Epithelial cell of prostate (primary cell): ENCODE results near the gene PTX4.

Experiments used
- DNase-seq: peaks from one replicate; pipeline ENCODE4 v3.0.0-alpha.2; 2011; ENCODE audit warnings: low read depth, low spot score
- H3K27ac ChIP-seq: fragments of 450-650 bp; 2 replicates; pipeline ENCODE4 v1.5.1; 2017; ENCODE audit warnings: mild to moderate bottlenecking

Gene PTX4

GRCh38 chr16:1488619-1489018 lies at the start of gene PTX4:
TSS of gene PTX4 (minus strand) at chr16:1488944. CDS start at chr16:1488909, 35 bp downstream.
- DNase-seq, result no peak

GRCh38 chr16:1537763-1538289 lies 49.1 kb upstream of the PTX4 start:
- H3K27ac ChIP-seq, result no peak overlapping the region
- no peak for DNase-seq

More at GRCh38 chr16:1488619-1489018, at the start of gene PTX4:
- H3K27ac ChIP-seq, result no peak within 1 kb of the TSS

GRCh38 chr16:1537138-1537577 lies 48.4 kb upstream of the PTX4 start:
- no peak for DNase-seq
- H3K27ac ChIP-seq, result no peak overlapping the region

- no peak overlapping the region for H3K27ac ChIP-seq
- DNase-seq, result no peak
These were observed 47.9 kb upstream of the PTX4 start for GRCh38 chr16:1536601-1537000.

- no peak for DNase-seq
These were observed 46.9 kb upstream of the PTX4 start for GRCh38 chr16:1535391-1536291.

GRCh38 chr16:1534021-1535020 lies 45.6 kb upstream of the PTX4 start:
- no peak overlapping the region for H3K27ac ChIP-seq
- DNase-seq, result no peak

More at GRCh38 chr16:1535391-1536291, 46.9 kb upstream of the PTX4 start:
- H3K27ac ChIP-seq, result no peak overlapping the region

- no peak for DNase-seq
- no peak within 1 kb of the TSS for H3K27ac ChIP-seq
These were observed 44.8 kb upstream of the PTX4 start, which contains the start of gene TMEM204 for GRCh38 chr16:1533443-1533951. TSS of gene TMEM204 (plus strand) at chr16:1533666. CDS start at chr16:1534276, 610 bp downstream.

- no peak for DNase-seq
- H3K27ac ChIP-seq, result no peak overlapping the region
These were observed 44.0 kb upstream of the PTX4 start for GRCh38 chr16:1532771-1533170.

GRCh38 chr16:1532081-1532760 lies 43.5 kb upstream of the PTX4 start:
- no peak for DNase-seq
- no peak overlapping the region for H3K27ac ChIP-seq

GRCh38 chr16:1531638-1531910 lies 42.8 kb upstream of the PTX4 start:
- H3K27ac ChIP-seq, result no peak overlapping the region

GRCh38 chr16:1530883-1531637 lies 42.3 kb upstream of the PTX4 start:
- DNase-seq, result no peak
- H3K27ac ChIP-seq, result peak overlapping the region; percentile 30

More at GRCh38 chr16:1531638-1531910, 42.8 kb upstream of the PTX4 start:
- DNase-seq, result no peak

- no peak for DNase-seq
- peak overlapping the region; percentile 30 for H3K27ac ChIP-seq
These were observed 41.7 kb upstream of the PTX4 start for GRCh38 chr16:1530349-1530882.

- no peak for DNase-seq
These were observed 40.3 kb upstream of the PTX4 start for GRCh38 chr16:1528921-1529537.

GRCh38 chr16:1527836-1528811 lies 39.4 kb upstream of the PTX4 start:
- H3K27ac ChIP-seq, result no peak overlapping the region
- DNase-seq, result no peak

More at GRCh38 chr16:1528921-1529537, 40.3 kb upstream of the PTX4 start:
- H3K27ac ChIP-seq, result no peak overlapping the region

- no peak overlapping the region for H3K27ac ChIP-seq
- DNase-seq, result no peak
These were observed 38.1 kb upstream of the PTX4 start for GRCh38 chr16:1526608-1527555.
